ENCODE data around the gene SYCP3. TPM values are rescaled to one million over a fixed set of nuclear protein-coding genes. Genes with fewer than 3 reads are reported as not detected.
"Not testable (repeated sequence)": the region's sequence is repeated elsewhere in the genome, so short reads cannot be mapped to it uniquely, and the experiment has no call there.

SYCP3 gene
- total RNA-seq, 2 donors from 2014 or later, result 0.15 to 0.20 TPM

- ATAC-seq, result peak; percentile 62
- intact Hi-C loops (cut with DNase I, micrococcal nuclease), result no loop called here
- no peak for DNase-seq
Measured at GRCh38 chr12:101764051-101764792, 25.0 kb upstream of the SYCP3 start.

- DNase-seq (no peak), ATAC-seq (peak; percentile 35)
- intact Hi-C loops (cut with DNase I, micrococcal nuclease), result no loop called here
Measured at GRCh38 chr12:101763246-101763931, 24.1 kb upstream of the SYCP3 start.

- intact Hi-C loops (cut with DNase I, micrococcal nuclease), result no loop called here
- ATAC-seq (no peak), DNase-seq (no peak)
Measured at GRCh38 chr12:101761781-101762180, 22.5 kb upstream of the SYCP3 start.

- DNase-seq (no peak), ATAC-seq (no peak)
- intact Hi-C loops (cut with DNase I, micrococcal nuclease), result no loop called here
Measured at GRCh38 chr12:101761350-101761749, 22.1 kb upstream of the SYCP3 start.

- ATAC-seq (peak; percentile 67), DNase-seq (no peak)
- intact Hi-C loops (cut with DNase I, micrococcal nuclease), result loop anchor here in 1 of 2 donors (10.0 kb wide), 1 partner anchor 195 kb away; no protein-coding TSS in a partner anchor
Measured at GRCh38 chr12:101759396-101760047, 20.3 kb upstream of the SYCP3 start.

GRCh38 chr12:101750152-101750551 lies 10.9 kb upstream of the SYCP3 start:
- DNase-seq, result no peak
- ATAC-seq, result no peak
- intact Hi-C loops (cut with DNase I, micrococcal nuclease), result loop anchor here in 1 of 2 donors (10.0 kb wide), 1 partner anchor 185 kb away; no protein-coding TSS in a partner anchor

GRCh38 chr12:101749657-101750056 lies 10.4 kb upstream of the SYCP3 start:
- intact Hi-C loops (cut with DNase I, micrococcal nuclease), result loop anchor here in 1 of 2 donors (10.0 kb wide), 1 partner anchor 185 kb away; no protein-coding TSS in a partner anchor
- DNase-seq (no peak), ATAC-seq (peak; percentile 16)

GRCh38 chr12:101748907-101749306 lies 9.6 kb upstream of the SYCP3 start:
- no peak for DNase-seq
- ATAC-seq, result no peak
- intact Hi-C loops (cut with DNase I, micrococcal nuclease), result no loop called here

GRCh38 chr12:101747697-101748096 lies 8.4 kb upstream of the SYCP3 start:
- intact Hi-C loops (cut with DNase I, micrococcal nuclease), result no loop called here
- DNase-seq (no peak), ATAC-seq (peak; percentile 29)

GRCh38 chr12:101746661-101747060 lies 7.4 kb upstream of the SYCP3 start:
- no peak for DNase-seq
- intact Hi-C loops (cut with DNase I, micrococcal nuclease), result no loop called here
- ATAC-seq, result no peak

GRCh38 chr12:101746196-101746595 lies 6.9 kb upstream of the SYCP3 start:
- ATAC-seq (no peak), DNase-seq (no peak)
- intact Hi-C loops (cut with DNase I, micrococcal nuclease), result no loop called here

- ATAC-seq, result no peak
- DNase-seq, result no peak
- intact Hi-C loops (cut with DNase I, micrococcal nuclease), result no loop called here
Measured at GRCh38 chr12:101745481-101745880, 6.2 kb upstream of the SYCP3 start.

GRCh38 chr12:101743724-101744472 lies 4.6 kb upstream of the SYCP3 start:
- DNase-seq (no peak), ATAC-seq (peak; percentile 29)
- intact Hi-C loops (cut with DNase I, micrococcal nuclease), result no loop called here

GRCh38 chr12:101743242-101743641 lies 4.0 kb upstream of the SYCP3 start:
- no peak for DNase-seq
- intact Hi-C loops (cut with DNase I, micrococcal nuclease), result no loop called here
- no peak for ATAC-seq

- no peak for ATAC-seq
- intact Hi-C loops (cut with DNase I, micrococcal nuclease), result no loop called here
- no peak for DNase-seq
Measured at GRCh38 chr12:101740980-101741379, 1.7 kb upstream of the SYCP3 start.

- ATAC-seq (no peak), DNase-seq (no peak)
- intact Hi-C loops (cut with DNase I, micrococcal nuclease), result no loop called here
Measured at GRCh38 chr12:101740566-101740965, 1.3 kb upstream of the SYCP3 start.

GRCh38 chr12:101737476-101737875 lies 1.8 kb downstream of the SYCP3 start:
- intact Hi-C loops (cut with DNase I, micrococcal nuclease), result no loop called here
- no peak for ATAC-seq

GRCh38 chr12:101734482-101734881 lies 4.8 kb downstream of the SYCP3 start:
- intact Hi-C loops (cut with DNase I, micrococcal nuclease); ATAC-seq; DNase-seq: not testable (repeated sequence)

More at GRCh38 chr12:101737476-101737875, 1.8 kb downstream of the SYCP3 start:
- no peak for DNase-seq

GRCh38 chr12:101733166-101733565 lies 6.1 kb downstream of the SYCP3 start:
- intact Hi-C loops (cut with DNase I, micrococcal nuclease), result no loop called here

More at GRCh38 chr12:101733166-101733565, 6.1 kb downstream of the SYCP3 start:
- peak; percentile 40 for ATAC-seq
- DNase-seq, result no peak

Data from left colon (tissue), 2 donors.